ENCODE results near the gene UBE3C. TPM values are rescaled to one million over a fixed set of nuclear protein-coding genes. Genes with fewer than 3 reads are reported as not detected.
A peak's percentile ranks its signal among the peaks of the same experiment; 100 is the strongest.

Gene UBE3C
- total RNA-seq, 2 donors from 2014 or later = 35.8 to 35.9 TPM

GRCh38 chr7:157220916-157221569 lies 82.3 kb downstream of the UBE3C start:
- Histone ChIP-seq H3K4me1 (peaks cover 7% of the 10 kb centered on the region), H3K27me3 (no peaks in the 10 kb centered on the region), H3K9me3 (no peaks in the 10 kb centered on the region), H3K36me3 (replicated peaks in 1 of 2; ENCODE audit: insufficient read depth in 1 of 2, low read depth in 2 of 2) (peaks cover 7 to 10% of the 10 kb centered on the region in 2 donors), H3K4me3 (no peak overlapping the region), H3K27ac (no peak overlapping the region)
- ATAC-seq = no peak
- DNase-seq = no peak
- TF ChIP-seq POLR2A (IDR thresholded peaks at IDR 0.05) (no peak), CTCF (IDR thresholded peaks at IDR 0.05) (no peak)
- intact Hi-C loops (cut with DNase I) = no loop called here
- WGBS, 2 donors = 92 to 95% methylated on average over 8 of the region's 8 CpGs

- TF ChIP-seq CTCF (IDR thresholded peaks at IDR 0.05) (no peak), POLR2A (IDR thresholded peaks at IDR 0.05) (no peak)
- Histone ChIP-seq H3K27ac (no peak overlapping the region), H3K4me3 (no peak overlapping the region), H3K36me3 (replicated peaks in 1 of 2; ENCODE audit: insufficient read depth in 1 of 2, low read depth in 2 of 2) (peaks cover 2 to 6% of the 10 kb centered on the region in 2 donors), H3K27me3 (no peaks in the 10 kb centered on the region), H3K4me1 (peaks cover 7% of the 10 kb centered on the region), H3K9me3 (no peaks in the 10 kb centered on the region)
- DNase-seq (no peak), ATAC-seq (no peak)
- intact Hi-C loops (cut with DNase I) = no loop called here
- WGBS, 2 donors = 90 to 93% methylated on average over 10 of the region's 10 CpGs
These were observed 84.0 kb downstream of the UBE3C start for GRCh38 chr7:157222687-157223086.

- Histone ChIP-seq H3K9me3 (no peaks in the 10 kb centered on the region), H3K4me1 (no peaks in the 10 kb centered on the region), H3K27ac (no peak overlapping the region), H3K36me3 (replicated peaks in 1 of 2; ENCODE audit: insufficient read depth in 1 of 2, low read depth in 2 of 2) (peaks cover 0 to 9% of the 10 kb centered on the region in 2 donors), H3K27me3 (no peaks in the 10 kb centered on the region), H3K4me3 (no peak overlapping the region)
- intact Hi-C loops (cut with DNase I) = no loop called here
- TF ChIP-seq CTCF (IDR thresholded peaks at IDR 0.05) (peak in 5 of 7 experiments; percentile 11 to 66 (median 50)), POLR2A (IDR thresholded peaks at IDR 0.05) (no peak)
- DNase-seq (peak in 1 of 4 donors; percentile 8), ATAC-seq (no peak)
- WGBS, 2 donors = 67 to 72% methylated on average over 4 of the region's 4 CpGs
These were observed 85.9 kb downstream of the UBE3C start for GRCh38 chr7:157224627-157225026.

- H3K27ac ChIP-seq = no peak overlapping the region
- TF ChIP-seq POLR2A (IDR thresholded peaks at IDR 0.05) (no peak), CTCF (IDR thresholded peaks at IDR 0.05) (peak in 1 of 7 experiments; percentile 7)
- H3K36me3 ChIP-seq (replicated peaks in 1 of 2; ENCODE audit: insufficient read depth in 1 of 2, low read depth in 2 of 2) = peaks cover 0 to 10% of the 10 kb centered on the region in 2 donors
- intact Hi-C loops (cut with DNase I) = no loop called here
- WGBS, 2 donors = 84 to 87% methylated on average over 8 of the region's 8 CpGs
- peak in 2 of 4 donors; percentile 18 for DNase-seq
- H3K27me3 ChIP-seq = no peaks in the 10 kb centered on the region
- no peak overlapping the region for H3K4me3 ChIP-seq
- ATAC-seq = no peak
- H3K9me3 ChIP-seq = no peaks in the 10 kb centered on the region
- no peaks in the 10 kb centered on the region for H3K4me1 ChIP-seq
These were observed 90.2 kb downstream of the UBE3C start for GRCh38 chr7:157228864-157229422.

- WGBS, 2 donors = 82 to 83% methylated on average over 2 of the region's 2 CpGs
- intact Hi-C loops (cut with DNase I) = no loop called here
- H3K27ac ChIP-seq = no peak overlapping the region
- ATAC-seq (no peak), DNase-seq (no peak)
- H3K9me3 ChIP-seq = no peaks in the 10 kb centered on the region
- H3K27me3 ChIP-seq = no peaks in the 10 kb centered on the region
- no peak overlapping the region for H3K4me3 ChIP-seq
- H3K4me1 ChIP-seq = no peaks in the 10 kb centered on the region
- TF ChIP-seq POLR2A (IDR thresholded peaks at IDR 0.05) (no peak), CTCF (IDR thresholded peaks at IDR 0.05) (no peak)
- peaks cover 0 to 6% of the 10 kb centered on the region in 2 donors for H3K36me3 ChIP-seq (replicated peaks in 1 of 2; ENCODE audit: insufficient read depth in 1 of 2, low read depth in 2 of 2)
These were observed 95.0 kb downstream of the UBE3C start for GRCh38 chr7:157233677-157234076.
